Kidney (tissue), 14 donors: Measurements from ENCODE around the gene ZNF74. TPM values are rescaled to one million over a fixed set of nuclear protein-coding genes. Genes with fewer than 3 reads are reported as not detected.

Experiments
- DNase-seq, 5 donors: peaks; one replicate each; pipeline ENCODE4 v3.0.0-alpha.2; 2013 to 2020
- FAIRE-seq: peaks from 2 replicates; lab custom pipeline; 2012; peaks lifted over from hg19 to GRCh38; lab: Jason Lieb, UNC
- H3K27ac ChIP-seq, 2 donors: one replicate each; pipeline ENCODE4 v1.7.0; 2013; ENCODE audit warnings: low read depth in 2 of 2, low read length in 2 of 2, inconsistent platforms in 1 of 2
- H3K27me3 ChIP-seq: one replicate; pipeline ENCODE4 v1.7.1; 2013; ENCODE audit warnings: low read length, inconsistent platforms; ENCODE audit not compliant: control insufficient read depth, insufficient read depth
- H3K36me3 ChIP-seq, 3 donors: one replicate each; pipeline versions ENCODE4 v1.7.0 to v1.7.1; 2013; ENCODE audit warnings: low read length in 3 of 3, control low read depth in 1 of 3, inconsistent platforms in 1 of 3; ENCODE audit not compliant: insufficient read depth in 3 of 3, control insufficient read depth in 2 of 3
- H3K4me1 ChIP-seq, 3 donors: one replicate each; pipeline versions ENCODE4 v1.7.0 to v1.7.1; 2013; ENCODE audit warnings: low read length in 3 of 3, inconsistent platforms in 1 of 3, low read depth in 1 of 3; ENCODE audit not compliant: control insufficient read depth in 2 of 3, insufficient read depth in 2 of 3
- H3K4me3 ChIP-seq, 3 donors: one replicate each; pipeline versions ENCODE4 v1.7.0 to v1.8.1; 2013; ENCODE audit warnings: low read length in 3 of 3, control low read depth in 1 of 3, inconsistent platforms in 1 of 3
- H3K9ac ChIP-seq, 3 donors: one replicate each; pipeline versions ENCODE4 v1.7.0 to v1.7.1; 2013; ENCODE audit warnings: low read length in 3 of 3, control low read depth in 1 of 3, inconsistent platforms in 1 of 3
- H3K9me3 ChIP-seq, 3 donors: one replicate each; pipeline versions ENCODE4 v1.7.0 to v1.7.1; 2013; ENCODE audit warnings: low read length in 3 of 3, control low read depth in 1 of 3, inconsistent platforms in 1 of 3; ENCODE audit not compliant: control insufficient read depth in 2 of 3, insufficient read depth in 1 of 3
- CTCF ChIP-seq: IDR thresholded peaks from 3 replicates; pipeline ENCODE4 v1.5.1; 2012; ENCODE audit warnings: mild to moderate bottlenecking, moderate library complexity, borderline replicate concordance; ENCODE audit not compliant: insufficient read depth; ENCODE audit errors: extremely low read depth
- intact Hi-C: fragments of 100-400 bp; cut with DNase I; formaldehyde crosslinking; loops from one replicate; pipeline ENCODE4 v1.11.1; 2022
- polyA plus RNA-seq: library from polyadenylated mRNA; stranded (reverse); fragments of 350-450 nt; fragmentation: Illumina TruSeq; extraction: RNeasy Lipid Tissue Mini Kit (QIAGEN cat#74804); gene quantifications from one replicate; pipeline ENCODE4 v1.2.3, GENCODE V29; 2014; ENCODE audit warnings: low read depth, low replicate concordance; ENCODE audit not compliant: insufficient read depth
- total RNA-seq: library from RNA; stranded (reverse); fragmentation: NEBNext Ultra II Directional; extraction: Animal tissue kit (Norgen Biotek cat#: 25700); gene quantifications from one replicate; pipeline ENCODE4 v1.2.1, GENCODE V29; 2021
- donor health status: control.
- donor health status: control.
- donor health status: control.
- donor health status: control.
- donor health status: control.
- donor health status: DM: yes; HTN: yes; CAD: no.
- donor health status: Normal renal cell carcinoma (clear cell type).

The ZNF74 gene
- total and polyA plus RNA-seq, 2 donors from 2014 or later = 3.7 to 6.5 TPM

GRCh38 chr22:20396639-20397038 lies 2.7 kb downstream of the ZNF74 start:
- FAIRE-seq (no peak), DNase-seq (no peak)
- H3K36me3 ChIP-seq = peaks cover 0 to 4% (median 1%) of the 10 kb centered on the region in 3 donors
- intact Hi-C loops = no loop called here
- H3K9ac ChIP-seq = no peak overlapping the region
- H3K27ac ChIP-seq = no peak overlapping the region
- peaks cover 0 to 17% (median 0%) of the 10 kb centered on the region in 3 donors for H3K4me1 ChIP-seq
- no peaks in the 10 kb centered on the region for H3K9me3 ChIP-seq
- TF ChIP-seq CTCF = no peak
- H3K27me3 ChIP-seq = no peaks in the 10 kb centered on the region
- H3K4me3 ChIP-seq = no peak overlapping the region

GRCh38 chr22:20397498-20397897 lies 3.5 kb downstream of the ZNF74 start:
- H3K36me3 ChIP-seq = peaks cover 0 to 4% (median 4%) of the 10 kb centered on the region in 3 donors
- no peak overlapping the region for H3K9ac ChIP-seq
- no peak overlapping the region for H3K27ac ChIP-seq
- DNase-seq (no peak), FAIRE-seq (no peak)
- TF ChIP-seq CTCF = no peak
- no peaks in the 10 kb centered on the region for H3K27me3 ChIP-seq
- H3K9me3 ChIP-seq = no peaks in the 10 kb centered on the region
- intact Hi-C loops = no loop called here
- no peak overlapping the region for H3K4me3 ChIP-seq
- peaks cover 0 to 18% (median 0%) of the 10 kb centered on the region in 3 donors for H3K4me1 ChIP-seq

- no peak for DNase-seq
- intact Hi-C loops = no loop called here
- H3K27me3 ChIP-seq = no peaks in the 10 kb centered on the region
- H3K4me3 ChIP-seq = no peak overlapping the region
- no peaks in the 10 kb centered on the region for H3K9me3 ChIP-seq
- FAIRE-seq = no peak
- peaks cover 0 to 9% (median 4%) of the 10 kb centered on the region in 3 donors for H3K36me3 ChIP-seq
- no peak overlapping the region for H3K9ac ChIP-seq
- peaks cover 0 to 15% (median 0%) of the 10 kb centered on the region in 3 donors for H3K4me1 ChIP-seq
- no peak for TF ChIP-seq CTCF
- H3K27ac ChIP-seq = no peak overlapping the region
These were observed 4.5 kb downstream of the ZNF74 start for GRCh38 chr22:20398420-20398819.
